IPS-NIHi11 (cell line): ENCODE measurements around the gene MEGF6.

Experiments
- DNase-seq: peaks from one replicate; pipeline ENCODE4 v3.0.0; 2012; ENCODE audit warnings: mixed read lengths, low spot score

The MEGF6 gene

DNA sequence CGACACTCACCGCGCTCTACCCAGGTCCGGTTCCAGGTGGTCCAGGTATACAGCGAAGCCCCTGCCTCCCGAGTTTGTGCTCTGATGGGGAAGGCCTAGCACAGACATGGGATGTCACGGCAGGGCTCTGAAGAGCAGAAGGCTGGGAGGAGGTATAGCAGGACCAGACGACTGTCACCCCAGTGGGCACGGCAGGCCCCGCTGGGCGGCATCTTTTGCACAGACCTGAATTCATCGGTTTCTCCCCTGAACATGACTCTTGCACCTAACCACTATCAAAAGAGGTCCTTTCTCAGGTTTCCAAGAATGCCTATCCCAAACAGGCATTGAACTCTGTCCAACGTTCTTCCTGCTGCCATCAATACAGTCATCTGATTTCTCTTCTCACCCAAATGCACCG is 126.3 kb downstream of the MEGF6 start:
- DNase-seq, result no peak

DNA sequence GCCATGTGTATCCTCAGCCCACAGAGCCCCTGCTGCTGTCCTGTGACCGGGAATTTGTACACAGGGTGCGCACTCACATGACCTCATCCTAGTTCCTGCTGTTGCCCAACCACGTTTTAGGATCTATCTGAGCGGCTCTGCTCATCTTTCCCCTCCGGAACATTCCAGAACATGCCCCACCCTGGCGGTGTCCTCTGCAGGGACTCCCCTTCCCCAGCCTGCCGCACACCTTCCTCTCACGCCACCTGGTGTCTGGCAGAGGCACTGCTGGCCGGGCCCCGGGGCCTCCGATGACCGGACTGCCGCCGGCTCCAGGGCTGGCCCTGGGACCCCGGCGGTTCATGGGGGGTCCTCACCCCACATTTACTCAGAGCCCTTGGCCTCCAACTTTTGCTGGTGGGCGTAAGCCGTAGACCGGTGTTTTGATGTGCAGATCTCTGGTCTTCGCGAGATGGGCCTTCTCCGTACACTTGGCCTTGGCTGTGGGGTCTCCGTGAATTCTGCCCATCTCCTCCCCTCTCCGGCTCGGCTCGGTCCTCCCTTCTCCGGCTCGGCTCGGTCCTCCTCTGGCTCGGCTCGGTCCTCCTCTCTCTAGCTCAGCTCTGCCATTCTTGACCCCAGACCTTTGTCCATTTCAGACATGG is 127.4 kb downstream of the MEGF6 start:
- DNase-seq, result peak; percentile 95

DNA sequence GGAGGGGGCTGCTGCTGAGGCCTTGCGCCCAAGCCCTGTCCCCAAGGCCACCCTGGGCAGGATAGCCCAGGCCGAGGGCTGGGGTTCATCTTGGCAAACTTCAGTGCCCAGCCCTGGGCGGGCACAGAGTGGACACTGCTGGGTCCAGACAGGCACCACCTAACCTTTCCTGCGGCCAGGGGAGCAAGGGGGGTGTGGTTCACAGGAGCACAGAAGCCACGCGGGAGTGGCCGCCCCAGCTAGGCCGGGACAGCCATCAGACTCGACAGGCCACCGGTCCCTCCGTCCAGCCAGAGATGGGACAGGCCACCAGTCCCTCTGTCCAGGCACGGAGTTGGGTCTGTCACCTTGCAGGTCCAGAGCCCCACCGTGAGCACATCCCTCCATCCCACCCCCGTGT is 127.9 kb downstream of the MEGF6 start:
- no peak for DNase-seq

DNA sequence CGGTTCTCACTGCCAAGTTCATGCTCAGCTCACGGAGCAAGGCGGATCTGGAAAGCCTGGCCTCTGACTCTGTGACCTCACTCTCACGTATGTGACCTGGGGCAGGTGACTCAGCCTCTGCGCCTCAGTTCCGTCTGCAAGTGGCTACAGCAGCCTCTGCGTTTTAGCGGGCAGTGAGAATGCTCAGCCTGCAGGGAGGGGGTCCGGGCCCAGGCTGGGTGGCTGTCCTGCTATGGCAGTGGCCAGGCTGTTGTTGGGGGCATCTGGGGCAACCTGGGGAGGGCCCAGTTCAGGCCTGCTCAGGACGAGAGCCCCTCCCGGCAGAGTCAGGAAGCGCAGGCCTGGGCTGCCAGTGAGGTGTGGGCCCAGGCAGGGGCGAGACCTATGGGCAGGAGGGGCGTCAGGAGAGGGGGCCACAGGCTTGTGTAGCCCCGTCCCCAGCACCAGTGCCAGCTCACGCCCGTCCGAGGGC is 128.9 kb downstream of the MEGF6 start:
- peak; percentile 71 for DNase-seq

DNA sequence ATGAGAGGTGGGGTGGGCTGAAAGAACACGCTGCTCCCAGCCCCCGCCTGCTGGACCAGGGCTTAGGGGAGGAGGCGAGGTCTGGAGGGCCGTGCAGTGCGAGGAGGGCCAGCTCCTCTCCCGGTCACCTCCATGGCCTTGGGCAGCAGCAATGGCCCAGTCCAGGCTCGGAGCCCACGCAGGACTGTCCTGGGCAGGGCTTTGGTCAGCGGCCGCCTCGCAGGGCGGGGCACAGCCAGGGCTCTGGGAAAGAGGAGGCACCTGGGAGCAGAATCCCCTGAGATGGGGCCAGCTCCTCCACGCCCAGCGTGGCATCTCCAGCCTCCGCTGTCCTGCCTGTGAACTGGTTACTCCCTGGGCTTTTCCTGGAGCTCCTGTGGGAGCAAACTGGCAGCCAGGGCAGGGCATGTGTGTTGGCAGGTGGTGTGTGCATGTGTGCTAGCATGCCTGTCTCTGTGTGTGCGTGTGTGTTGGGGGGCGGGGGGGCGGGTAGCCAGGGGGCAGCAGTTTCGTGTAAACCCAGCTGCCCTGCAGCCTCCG is 129.4 kb downstream of the MEGF6 start:
- no peak for DNase-seq

DNA sequence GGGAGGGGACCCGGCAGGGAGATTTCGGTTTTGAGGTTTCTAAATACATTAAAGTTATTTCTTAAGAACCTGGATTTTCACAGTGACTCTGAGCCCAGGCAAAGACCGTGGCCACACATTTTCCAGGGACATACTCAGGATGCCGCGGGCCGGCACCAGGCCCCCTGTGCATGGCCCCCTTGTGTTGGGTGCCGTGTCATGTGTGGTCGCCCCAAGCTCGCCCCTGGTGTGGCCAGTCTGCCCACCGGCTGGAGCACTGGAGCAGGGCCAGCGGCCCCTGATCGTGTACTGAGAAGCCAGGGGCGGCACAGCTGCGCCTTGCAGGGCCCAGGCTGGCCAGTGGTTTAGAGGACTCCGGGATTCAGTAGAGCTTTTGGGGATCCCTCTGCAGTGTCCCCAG is 130.3 kb downstream of the MEGF6 start:
- DNase-seq, result no peak

DNA sequence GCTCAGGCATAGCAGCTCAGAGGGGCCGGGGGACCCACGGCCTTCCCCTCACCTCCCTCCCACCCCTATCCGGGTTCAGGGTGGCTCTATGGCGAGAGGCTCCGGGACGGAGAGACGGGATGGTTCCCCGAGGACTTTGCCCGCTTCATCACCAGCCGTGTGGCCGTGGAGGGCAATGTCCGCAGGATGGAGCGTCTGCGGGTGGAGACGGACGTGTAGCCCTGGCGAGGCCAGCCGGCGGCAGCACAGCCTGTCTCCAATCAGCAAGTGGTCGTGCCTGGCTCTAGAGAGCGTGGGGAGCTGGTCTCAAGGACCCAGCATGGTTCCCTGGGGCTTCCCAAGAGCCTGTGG is 131.0 kb downstream of the MEGF6 start:
- no peak for DNase-seq

DNA sequence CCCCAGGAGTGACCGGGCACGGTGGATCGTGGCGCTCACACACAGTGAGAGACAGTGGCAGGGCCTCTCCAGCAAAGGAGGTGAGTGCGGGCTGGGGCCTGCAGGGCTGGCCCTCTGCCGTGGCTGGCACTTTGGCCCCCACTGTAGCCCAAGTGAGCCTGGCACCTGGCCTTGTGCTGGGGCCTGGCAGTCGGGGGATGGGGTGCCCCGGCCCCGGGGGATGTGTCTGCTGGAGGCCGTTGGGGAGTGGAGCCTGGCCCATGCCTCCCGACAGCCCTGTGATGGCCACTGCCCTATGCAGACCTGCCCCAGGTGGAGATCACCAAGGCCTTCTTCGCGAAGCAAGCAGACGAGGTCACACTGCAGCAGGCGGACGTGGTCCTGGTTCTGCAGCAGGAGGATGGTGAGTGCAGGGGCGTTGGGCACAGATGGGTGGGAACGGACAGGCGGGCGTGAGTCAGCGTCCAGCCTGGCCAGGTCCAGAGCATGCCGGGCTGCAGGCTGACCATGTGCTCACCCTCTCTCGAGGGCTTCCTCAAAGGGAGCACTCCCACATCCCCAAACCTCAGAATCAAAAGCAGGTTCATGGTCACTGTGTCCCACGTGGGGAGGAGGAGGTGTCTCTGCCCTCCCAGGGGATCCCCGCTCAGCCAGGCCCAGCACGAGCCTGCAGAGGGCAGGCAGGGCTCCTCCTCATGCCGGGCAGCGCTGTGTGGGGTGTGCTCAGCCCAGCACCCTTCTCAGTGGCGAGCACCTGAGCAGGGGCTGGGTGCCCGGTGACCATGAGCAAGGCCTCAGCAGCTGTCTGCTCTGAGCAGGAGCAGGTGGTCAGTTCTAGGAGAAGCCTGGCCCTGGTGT is 131.6 kb downstream of the MEGF6 start:
- no peak for DNase-seq

DNA sequence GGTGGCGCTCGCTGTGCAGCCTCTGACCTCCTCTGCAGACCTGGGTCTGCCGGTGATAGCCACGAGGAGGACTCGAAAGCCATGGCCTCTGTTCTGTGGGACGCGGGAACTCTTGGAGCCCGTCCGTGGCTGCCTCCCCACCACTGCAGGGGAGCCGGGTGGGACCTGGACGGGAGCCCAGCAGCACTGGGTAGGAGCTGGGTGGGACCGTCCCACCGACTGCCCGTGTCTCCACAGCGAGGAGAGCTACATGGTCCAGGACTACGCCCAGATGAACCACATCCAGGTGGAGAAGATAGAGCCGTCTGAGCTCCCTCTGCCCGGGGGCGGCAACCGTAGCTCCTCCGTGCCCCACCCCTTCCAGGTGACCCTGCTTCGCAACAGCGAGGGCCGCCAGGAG is 133.1 kb downstream of the MEGF6 start:
- no peak for DNase-seq

DNA sequence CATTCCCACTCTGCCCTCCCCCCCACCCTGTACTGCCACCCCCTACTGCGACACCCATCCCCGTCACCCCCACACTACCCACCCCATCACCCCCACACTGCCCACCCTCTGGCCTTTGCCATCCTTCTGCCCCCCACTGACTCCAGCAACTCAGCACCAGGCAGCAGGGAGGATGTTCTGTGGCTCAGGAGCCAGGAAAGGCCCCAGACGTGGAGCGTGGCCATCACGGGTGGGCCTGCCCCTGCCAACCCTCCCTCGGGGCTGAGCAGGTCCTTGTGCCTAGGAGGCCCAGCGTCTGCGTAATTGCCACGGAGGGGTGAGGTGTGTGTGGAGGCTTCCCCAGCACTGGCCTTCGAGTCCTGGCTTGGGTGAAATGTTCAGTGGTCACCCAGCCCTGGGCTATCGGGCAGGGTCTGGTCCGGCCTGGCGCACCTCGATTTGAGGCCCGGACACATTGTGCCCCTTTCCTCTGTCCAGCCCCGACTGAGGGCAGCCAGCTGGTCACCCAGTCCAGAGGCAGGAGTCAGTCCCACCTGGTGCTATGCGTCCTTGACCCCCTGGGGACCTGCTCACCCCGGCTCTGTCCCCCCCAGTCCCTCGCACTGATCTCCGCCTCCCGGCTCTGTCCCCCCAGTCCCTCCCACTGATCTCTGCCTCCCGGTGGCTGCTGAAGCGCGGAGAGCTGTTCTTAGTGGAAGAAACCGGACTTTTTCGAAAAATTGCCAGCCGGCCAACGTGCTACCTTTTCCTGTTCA is 133.9 kb downstream of the MEGF6 start:
- DNase-seq, result peak; percentile 54

DNA sequence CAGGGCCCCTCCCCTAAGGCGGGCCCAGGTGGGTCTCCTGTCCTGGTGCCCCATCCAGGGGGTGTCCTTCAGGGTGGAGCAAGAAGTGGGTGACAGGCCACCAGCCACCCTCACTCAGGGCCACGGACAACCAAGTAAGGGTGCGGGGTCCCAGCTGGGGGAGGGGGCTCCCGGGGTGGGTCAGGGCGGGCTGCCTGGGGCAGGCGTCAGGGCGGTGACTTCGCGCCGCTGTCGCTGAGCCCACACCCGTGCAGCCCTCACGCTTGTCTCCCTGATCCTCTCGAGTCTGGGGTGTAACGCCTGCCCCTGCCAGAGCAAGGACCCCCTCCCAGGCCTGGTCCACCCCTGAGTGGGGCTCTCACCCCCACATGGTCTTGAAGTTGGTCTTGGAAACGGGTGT is 134.6 kb downstream of the MEGF6 start:
- DNase-seq, result no peak

DNA sequence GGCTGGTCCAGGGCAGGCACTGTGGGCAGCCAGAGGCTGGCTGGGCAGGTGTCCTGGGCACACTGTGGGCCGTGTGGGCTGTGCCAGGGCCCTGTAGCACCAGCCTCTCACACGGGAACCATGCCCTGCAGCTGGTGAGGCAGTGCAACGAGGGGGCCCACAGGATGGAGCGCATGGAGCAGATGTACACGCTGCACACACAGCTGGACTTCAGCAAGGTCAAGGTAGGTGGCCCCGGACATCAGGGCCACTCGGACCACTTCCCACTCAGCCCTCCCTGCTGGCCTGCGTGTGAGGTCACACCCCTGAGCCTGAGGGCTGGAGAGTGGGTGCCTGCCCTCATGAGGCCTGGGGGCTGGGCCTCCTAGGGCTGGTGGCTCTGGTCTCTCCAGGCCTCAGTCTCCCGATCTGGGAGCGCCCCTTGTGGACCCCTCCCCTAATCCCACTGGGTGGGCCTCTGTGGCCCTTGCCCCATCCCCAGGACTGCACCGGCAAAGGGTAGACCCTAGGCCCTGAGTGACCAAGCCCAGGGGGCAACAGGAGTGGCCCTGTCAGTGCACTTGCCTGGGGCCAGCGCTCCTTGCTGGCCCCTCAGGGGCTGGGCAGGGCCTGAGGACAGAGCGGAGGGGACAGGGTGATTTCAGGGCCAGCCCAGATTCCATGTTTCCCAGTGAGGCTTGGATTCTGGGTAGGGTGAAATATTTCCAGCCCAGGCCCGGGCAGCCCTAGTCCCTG is 135.3 kb downstream of the MEGF6 start:
- no peak for DNase-seq

DNA sequence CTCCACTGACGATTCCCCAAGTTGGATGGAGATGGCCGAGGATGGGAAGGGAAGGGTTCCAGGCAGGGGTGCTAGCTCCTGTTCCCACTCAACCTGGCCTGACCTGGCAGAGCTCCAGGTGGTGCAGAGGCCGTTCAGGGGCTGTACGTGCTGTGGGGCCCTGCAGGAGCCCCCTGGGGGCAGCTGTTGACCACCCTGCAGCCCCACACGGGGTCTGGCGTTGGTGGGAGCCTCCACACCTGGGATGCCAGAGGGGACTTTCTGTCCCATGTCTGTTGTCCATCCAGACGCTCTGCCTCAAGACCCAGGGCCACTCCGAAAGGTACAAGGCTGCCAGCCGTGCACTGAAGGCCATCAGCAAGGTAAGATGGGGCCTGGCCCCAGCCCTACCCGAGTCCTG is 136.9 kb downstream of the MEGF6 start:
- no peak for DNase-seq

DNA sequence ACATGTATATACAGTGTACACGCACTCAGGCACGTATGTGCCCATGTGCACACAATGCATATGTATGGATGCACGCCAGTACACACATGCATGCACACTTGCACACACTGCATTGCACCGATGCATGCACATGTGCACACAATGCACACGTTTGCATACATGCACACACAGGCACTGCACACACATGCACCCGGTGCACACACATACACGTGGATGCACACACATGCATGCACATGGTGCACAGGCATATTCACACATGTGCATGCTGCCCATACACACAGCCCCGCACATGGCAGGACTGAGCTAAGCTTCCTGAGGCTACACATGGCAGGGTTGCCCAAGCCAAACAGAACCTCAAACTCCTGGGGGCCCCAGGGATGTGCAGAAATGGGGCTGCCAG is 137.3 kb downstream of the MEGF6 start:
- no peak for DNase-seq

DNA sequence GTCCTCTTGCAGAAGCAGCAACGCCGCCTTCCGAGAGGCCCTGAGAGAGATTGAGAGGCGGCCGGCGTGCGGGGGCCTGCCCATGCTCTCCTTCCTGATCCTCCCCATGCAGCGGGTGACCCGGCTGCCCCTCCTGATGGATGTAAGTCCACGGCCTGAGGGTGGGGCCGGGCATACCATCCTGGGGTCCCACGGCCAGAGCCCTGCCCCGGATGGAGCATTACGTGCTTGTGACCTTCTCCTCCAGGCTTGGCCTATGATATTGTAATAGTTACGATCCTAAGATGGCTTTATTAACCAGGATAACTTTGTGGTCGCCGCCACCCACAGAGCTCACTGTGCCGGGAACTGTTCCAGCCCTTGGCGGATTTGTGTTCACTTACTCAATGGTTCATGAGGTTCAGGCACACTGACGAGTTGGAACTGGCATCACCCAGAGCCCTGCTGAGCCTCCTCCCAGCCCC is 137.9 kb downstream of the MEGF6 start:
- no peak for DNase-seq

DNA sequence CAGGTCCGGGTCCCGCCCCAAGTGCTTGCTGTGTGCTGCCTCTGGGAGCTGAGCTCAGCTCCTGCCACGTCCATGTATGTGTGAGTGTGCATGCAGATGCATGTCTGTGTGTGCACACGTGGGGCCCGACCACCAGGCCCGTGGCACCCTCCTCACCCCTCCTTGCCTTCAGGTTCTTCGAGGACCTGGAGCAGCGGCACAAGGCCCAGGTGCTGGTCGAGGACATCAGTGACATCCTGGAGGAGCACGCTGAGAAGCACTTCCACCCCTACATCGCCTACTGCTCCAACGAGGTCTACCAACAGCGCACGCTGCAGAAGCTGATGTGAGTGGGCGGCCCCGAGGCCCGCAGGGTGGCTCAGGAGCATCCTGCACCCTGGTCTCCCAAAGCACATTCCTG is 138.4 kb downstream of the MEGF6 start:
- DNase-seq, result no peak

DNA sequence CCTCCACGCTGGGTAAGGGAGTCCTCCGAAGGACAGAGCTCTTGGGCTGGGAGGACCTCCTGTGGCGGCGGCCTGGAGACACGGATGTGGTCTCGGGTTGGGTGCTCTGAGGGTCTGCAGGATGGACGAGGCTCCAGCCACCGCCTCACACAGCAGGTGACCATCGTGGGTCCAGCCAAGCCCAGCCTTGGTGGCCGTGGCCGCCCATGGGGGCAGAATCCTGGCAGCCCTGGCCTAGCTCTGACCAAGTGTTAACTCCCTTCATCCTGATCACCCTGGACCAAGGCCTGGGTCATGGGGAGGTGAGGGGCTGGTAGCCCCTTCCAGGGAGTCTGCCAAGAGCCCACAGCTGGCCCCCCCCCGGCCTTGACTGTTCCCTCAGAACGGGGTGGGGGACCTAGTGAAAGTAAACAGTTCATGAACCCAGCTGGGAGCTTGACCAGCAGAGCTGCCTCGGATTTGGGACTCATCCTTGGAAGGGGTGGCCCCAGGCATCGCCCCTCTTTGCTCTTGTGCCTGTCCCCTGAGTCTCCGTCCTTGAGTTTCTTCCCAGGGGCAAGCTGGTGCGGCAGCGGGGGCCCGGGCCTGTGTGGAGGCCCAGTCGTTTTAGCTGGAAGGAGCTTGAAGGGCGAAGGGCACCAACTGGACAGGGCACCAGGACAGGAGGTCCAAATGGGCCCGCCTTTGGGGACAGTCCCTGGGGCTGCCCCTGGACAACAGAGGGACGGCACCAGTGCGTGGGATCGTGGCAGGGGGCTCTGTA is 139.0 kb downstream of the MEGF6 start:
- DNase-seq, result no peak

DNA sequence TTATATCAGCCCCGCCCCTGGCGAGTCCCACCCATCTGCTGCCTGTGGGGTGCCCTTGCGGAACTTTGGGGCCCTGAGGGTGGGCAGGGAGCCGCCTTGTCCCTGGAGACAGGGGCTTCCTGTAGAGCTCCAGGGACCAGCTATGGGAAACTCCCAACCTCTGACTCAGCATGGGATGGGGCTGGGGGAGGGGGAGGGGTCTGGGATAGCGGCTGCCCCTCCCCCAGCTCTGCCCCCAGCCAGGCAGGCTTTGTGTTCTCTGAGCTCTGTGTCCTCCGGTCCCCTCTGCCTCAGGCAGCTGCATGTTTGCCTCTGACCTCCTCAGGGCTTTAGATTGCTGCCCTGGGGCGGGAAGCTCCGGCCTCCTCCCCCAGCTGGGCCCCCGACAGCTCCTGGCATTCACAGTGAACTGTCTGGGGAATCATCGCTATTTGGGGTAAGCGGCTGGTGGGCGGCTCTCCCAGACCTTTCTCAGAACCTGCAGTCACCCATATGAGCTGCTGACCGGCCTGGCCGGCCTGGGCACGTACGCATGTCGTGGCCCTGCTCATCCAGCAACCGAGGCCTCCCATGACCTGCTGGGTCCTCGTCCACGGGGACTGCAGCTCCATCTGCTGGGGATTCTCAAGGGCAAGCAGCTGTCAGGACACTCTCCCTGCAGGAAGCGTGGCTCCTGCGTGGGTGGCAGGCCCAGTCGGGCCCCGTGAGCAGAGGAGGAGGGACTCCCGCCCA is 139.8 kb downstream of the MEGF6 start:
- peak; percentile 87 for DNase-seq

DNA sequence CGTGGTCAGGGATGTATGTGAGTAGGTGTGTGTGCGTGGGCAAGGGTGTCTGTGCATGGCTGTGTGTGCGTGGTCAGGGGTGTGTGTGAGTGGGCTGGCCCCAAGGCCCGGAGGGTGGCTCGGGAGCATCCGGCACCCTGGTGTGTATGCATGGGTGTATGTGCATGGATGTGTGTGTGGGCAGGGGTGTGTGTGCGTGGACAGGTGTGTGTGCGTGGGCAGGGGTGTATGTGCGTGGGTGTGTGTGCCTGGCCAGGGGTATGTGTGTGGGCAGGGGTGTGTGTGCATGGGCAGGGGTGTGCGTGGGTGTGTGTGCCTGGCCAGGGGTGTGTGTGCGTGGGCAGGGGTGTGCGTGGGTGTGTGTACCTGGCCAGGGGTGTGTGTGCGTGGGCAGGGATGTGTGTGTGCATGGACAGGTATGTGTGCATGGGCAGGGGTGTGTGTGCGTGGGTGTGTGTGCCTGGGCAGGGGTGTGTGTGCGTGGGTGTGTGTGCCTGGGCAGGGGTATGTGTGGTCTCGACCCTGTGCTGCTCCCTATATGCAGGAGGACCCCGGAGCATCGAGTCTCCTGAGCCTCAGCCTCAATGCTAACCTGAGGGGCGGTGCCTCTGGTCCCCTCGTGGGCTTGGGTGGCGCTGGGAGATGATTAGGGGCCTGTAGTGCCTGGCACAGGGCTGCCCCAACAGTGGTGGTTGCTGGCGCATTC is 140.5 kb downstream of the MEGF6 start:
- no peak for DNase-seq
